ENCODE measurements around the gene ZC2HC1C.
A peak's percentile ranks its signal among the peaks of the same experiment; 100 is the strongest.

The ZC2HC1C gene, protein sequence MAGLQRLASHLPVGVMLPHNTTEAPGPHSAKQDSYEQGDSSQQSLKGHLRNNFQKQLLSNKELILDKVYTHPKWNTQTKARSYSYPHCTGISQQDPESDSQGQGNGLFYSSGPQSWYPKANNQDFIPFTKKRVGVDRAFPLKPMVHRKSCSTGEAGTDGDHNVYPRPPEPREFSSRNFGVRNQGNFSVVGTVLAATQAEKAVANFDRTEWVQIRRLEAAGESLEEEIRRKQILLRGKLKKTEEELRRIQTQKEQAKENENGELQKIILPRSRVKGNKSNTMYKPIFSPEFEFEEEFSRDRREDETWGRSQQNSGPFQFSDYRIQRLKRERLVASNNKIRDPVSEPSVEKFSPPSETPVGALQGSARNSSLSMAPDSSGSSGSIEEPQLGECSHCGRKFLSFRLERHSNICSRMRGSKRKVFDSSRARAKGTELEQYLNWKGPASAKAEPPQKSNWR

DNA sequence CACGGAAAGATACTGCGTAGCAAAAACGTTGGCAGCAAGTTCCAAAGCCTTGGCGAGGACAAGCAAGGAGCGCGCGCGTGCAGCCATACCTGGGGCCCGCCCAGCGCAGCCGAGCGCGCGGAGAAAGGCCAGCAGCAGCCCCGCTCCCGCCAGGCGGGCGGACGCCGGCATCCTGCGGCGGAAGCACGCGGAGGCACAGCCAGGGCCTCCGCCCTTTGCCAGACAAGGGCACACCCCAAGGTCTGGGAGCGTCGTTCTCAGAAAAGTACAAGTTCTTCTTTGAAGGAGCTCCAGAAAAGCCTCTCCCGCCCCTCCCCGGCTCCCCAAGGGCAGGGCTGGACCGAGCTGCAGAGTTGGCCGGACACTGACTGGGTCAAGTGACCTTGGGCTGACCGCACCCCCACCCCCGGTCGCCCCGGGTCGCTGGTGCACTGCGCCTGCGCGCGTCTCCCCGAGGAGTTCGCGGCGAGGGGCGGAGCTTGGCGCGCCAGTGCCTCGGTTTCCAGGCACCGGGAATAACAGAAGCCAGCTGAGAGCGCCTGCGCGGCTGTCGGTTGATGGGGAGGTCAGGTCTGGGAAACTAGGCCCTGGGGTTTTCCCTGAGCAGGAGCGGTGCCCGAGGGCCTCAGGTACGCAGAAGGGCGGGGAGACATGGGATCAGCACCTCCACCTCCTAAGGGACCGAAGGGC lies at the start of gene ZC2HC1C:
TSS of gene ZC2HC1C (plus strand) at position 521 of the 690 bp plus-strand sequence. CDS start 933 bp downstream, outside the sequence.
- peak; percentile 87 for DNase-seq

DNA sequence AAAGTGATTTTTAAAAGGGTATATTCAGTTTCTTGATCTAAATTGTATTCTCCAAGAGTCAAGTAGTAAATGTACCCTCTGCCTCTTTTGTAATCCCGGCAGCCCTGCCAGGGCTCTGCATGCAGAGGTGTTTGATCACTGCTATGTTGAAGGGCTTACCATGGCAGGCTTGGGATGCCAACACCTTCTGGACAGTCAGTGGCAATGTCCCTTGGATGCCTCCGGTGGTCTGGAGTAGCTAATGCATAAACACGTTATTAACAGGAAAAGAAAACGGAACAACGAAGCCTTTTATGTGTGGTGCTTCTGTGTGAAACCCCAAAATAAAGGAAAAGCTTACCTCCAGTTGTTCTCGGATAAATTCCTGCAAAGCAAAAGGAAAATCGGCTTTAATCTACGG lies 46.8 kb upstream of the ZC2HC1C start:
- no peak for DNase-seq

- no peak for DNase-seq
Measured at GRCh38 chr14:75023108-75023507, 46.3 kb upstream of the ZC2HC1C start.

GRCh38 chr14:75025082-75025481 lies 44.4 kb upstream of the ZC2HC1C start:
- DNase-seq: no peak

DNA sequence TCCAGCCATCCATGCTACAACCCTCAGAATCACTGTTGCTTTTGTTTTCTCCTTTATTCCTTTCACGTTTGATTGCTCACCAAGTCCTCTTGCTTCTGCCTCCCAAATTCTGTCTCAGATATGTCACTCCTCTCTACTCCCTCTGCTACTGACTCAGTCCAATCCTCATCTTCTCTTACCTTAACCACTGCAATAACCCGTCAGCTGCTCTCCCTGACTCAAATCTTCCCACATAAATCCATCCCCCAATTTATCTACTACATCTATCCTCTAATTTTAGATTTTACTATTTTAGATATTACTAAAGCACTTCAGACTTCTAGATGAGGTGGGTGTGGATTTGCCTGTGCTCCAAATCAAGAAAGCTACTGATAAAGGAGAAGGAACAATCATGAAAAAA lies 43.6 kb upstream of the ZC2HC1C start:
- no peak for DNase-seq

DNA sequence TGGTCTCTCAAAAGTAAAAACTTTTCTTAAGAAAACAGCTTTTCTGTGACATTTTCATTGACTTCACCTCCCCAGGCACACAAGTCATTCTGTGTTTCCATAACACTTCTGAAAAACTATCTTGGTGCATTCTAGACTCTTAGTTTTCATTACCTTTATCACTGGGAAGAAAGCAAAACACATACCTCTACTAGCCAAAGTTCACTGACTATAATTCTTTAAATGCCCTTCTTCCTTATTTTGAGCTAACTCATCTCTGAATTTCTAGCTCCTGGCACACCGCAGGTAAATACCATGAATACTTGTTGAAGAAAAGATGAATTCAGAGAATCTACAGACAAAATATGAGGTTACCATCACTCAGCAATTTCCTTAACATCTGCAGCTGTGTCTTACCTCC lies 39.3 kb upstream of the ZC2HC1C start:
- DNase-seq: no peak

GRCh38 chr14:75032939-75033338 lies 36.5 kb upstream of the ZC2HC1C start:
- no peak for DNase-seq

GRCh38 chr14:75040507-75040906 lies 28.9 kb upstream of the ZC2HC1C start:
- DNase-seq: no peak

DNA sequence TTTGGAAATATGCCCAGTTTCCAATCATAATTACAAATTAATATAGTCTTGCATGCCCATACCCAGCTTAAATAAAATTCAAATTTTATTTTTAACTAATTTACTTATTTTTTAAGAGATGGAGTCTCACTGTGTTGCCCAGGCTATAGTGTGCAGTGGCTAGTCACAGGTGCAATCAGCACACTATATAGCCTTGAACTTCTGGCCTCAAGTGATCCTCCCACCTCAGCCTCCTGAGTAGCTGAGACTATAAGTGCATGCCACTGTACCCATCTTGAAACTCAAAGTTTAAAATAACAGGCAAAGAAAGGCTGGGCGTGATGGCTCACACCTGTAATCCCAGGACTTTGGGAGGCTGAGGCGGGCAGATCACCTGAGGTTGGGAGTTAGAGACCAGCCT lies 28.5 kb upstream of the ZC2HC1C start:
- DNase-seq: no peak

DNA sequence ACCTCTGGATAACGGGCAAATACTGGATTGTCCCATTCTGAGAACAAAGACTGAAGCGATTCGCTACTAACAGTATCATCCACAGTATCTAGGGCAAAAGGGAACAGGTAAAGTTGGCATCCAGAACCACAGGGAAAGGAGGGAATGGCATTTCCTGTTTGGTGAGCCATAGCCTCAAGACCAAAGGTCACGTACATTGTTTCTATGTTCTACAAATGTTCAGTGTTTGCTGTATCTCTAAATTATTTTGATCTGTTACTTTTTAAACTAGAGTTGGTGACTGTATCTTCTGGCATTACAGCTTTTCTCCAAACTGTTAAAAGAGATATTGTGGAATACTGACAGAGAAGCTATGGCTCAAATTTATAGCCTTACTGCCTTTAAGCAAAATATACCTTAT lies 27.8 kb upstream of the ZC2HC1C start:
- DNase-seq: no peak

- DNase-seq: no peak
Measured at GRCh38 chr14:75042035-75042434, 27.4 kb upstream of the ZC2HC1C start.

DNA sequence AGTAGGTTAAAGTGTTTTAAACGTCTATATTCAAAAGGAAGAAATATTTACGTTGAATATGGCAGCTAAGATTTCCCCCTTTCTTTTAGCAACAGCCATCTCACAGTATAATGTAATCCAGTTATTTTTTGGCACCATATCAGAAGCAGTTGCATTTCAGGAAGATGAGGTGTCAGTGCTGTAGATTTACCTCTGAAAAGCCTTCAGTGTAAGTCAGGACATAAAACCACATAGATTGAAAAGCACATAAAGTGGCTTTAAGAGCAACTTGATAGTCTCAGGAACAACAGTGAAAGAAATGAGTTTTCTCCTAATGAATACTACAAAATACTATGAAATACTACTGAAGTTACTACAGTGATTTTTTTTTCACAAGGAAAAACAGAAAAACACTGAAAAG lies 25.1 kb upstream of the ZC2HC1C start:
- DNase-seq: no peak

DNA sequence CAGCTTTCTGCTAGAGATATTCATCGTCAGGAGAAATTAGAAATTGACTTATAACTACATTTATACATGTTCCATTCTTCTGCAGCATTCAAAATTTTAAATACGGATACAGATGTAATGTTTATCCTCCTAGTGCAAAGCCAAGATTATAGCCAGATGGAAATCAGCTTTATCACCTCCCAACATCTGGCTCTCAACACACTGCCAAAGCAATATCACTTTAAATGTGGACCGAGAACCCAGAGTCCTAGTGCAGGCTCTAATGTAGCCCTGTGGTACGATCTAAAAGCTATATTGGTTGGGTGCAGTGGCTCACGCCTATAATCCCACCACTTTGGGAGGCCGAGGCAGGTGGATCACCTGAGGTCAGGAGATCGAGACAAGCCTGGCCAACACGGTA lies 24.7 kb upstream of the ZC2HC1C start:
- no peak for DNase-seq

GRCh38 chr14:75046275-75046674 lies 23.2 kb upstream of the ZC2HC1C start:
- DNase-seq: no peak

DNA sequence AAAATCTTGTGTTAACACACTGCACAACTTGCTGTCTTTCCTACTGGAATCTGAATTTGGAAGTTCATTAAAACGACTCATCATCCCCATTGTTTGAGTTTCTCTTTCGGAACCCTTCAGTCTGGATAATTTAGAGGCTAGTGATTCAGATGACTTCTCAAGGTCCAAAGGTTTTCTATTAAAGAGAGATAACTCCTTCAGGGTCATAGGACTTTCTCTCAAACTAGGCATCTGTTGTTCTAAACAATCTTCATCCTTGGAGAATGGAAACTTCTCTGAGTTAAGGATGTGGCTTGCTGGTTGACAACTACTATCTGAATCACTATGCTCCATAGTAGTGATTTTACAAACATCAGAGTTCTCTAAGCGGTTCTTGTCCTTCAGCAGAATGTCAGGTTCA lies 22.5 kb upstream of the ZC2HC1C start:
- DNase-seq: no peak

GRCh38 chr14:75047506-75047905 lies 21.9 kb upstream of the ZC2HC1C start:
- no peak for DNase-seq

DNA sequence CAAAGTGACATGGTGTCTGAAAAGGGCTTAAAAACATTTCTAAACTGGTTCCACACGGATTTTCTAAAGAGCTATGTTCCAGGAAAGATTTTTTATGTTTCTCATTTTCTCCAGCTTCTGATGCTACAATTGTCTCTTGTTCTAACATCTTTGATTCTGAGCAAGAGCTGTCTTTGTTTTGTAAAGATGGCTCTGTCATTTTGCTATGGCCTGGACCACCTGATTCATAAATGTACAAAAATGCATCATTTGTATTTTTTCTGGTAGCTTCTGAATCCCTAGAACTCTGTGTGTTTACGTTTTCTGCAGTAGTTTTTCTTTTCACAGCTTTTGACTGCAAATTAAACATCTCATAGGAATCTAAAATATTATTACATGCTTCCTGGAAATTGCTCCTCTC lies 21.3 kb upstream of the ZC2HC1C start:
- no peak for DNase-seq

DNA sequence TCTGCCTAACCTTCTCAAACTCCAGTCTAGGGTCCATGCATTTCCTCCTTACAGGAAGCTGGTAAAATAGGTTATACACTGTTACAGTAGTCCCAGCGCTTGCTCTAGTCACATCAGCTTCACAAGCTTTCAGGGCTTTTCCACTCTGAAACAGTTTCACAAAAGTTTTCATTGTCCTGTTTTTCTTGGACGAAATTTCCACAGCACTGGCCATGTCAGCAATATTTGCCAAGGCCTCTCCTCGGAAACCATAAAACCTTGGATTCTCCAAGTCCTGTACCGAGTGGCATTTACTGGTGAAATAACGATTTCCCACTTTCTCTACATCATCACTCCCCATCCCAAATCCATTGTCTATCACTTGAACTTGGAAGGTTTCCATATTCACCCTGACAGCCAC lies 20.3 kb upstream of the ZC2HC1C start:
- DNase-seq: no peak

- DNase-seq: no peak
Measured at GRCh38 chr14:75049731-75050201, 19.7 kb upstream of the ZC2HC1C start.

GRCh38 chr14:75050852-75051555 lies 18.4 kb upstream of the ZC2HC1C start, which contains the start of gene MLH3:
Gene MLH3, minus strand, starts transcription at chr14:75051467. Its CDS starts 1,812 bp downstream, at chr14:75049655.
- DNase-seq: peak; percentile 59

GRCh38 chr14:75051556-75051899 lies 17.9 kb upstream of the ZC2HC1C start:
- no peak for DNase-seq

GRCh38 chr14:75053396-75054291 lies 15.8 kb upstream of the ZC2HC1C start:
- DNase-seq: no peak

DNA sequence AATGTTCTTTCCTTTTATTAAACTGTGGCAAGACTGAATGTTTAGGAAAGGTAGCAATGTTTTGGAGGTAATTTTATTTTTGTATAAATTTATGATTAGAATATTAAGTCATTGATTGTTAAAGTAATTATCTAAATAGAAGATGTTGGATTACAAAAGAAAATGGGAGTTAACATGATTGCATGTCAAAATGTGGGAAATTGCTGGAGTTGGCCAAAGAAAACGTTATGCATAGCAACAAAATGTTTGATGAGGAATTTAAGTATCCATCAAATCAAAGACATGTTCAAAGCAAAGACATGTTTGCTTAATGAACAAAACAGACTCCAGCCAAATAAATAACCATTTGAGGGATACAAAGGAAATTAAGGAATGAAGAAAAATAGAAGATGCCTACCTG lies 15.0 kb upstream of the ZC2HC1C start:
- no peak for DNase-seq

Data from DMS153 (cell line).